Measurements from ENCODE around the gene ZNF573. TPM values are rescaled to one million over a fixed set of nuclear protein-coding genes. Genes with fewer than 3 reads are reported as not detected.

Gene ZNF573
- total RNA-seq, 1 donor, result 6.0 TPM

DNA sequence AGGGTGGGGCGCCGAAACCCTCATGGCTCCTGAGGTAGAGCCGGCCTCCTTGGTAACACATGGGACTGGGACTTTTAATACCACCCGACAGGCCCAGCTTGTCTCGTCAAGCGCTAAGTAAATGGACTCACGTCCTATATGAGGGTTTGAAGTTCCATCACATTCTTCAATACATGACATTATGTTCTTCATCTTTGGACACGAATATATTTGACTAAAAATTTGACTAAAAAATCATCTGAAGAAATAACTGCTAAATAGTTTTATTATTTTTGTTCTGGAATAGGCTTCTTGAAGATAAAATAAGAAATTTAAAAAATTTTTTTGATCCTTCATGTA is 59.5 kb downstream of the ZNF573 start:
- TF ChIP-seq, protein P1, sequence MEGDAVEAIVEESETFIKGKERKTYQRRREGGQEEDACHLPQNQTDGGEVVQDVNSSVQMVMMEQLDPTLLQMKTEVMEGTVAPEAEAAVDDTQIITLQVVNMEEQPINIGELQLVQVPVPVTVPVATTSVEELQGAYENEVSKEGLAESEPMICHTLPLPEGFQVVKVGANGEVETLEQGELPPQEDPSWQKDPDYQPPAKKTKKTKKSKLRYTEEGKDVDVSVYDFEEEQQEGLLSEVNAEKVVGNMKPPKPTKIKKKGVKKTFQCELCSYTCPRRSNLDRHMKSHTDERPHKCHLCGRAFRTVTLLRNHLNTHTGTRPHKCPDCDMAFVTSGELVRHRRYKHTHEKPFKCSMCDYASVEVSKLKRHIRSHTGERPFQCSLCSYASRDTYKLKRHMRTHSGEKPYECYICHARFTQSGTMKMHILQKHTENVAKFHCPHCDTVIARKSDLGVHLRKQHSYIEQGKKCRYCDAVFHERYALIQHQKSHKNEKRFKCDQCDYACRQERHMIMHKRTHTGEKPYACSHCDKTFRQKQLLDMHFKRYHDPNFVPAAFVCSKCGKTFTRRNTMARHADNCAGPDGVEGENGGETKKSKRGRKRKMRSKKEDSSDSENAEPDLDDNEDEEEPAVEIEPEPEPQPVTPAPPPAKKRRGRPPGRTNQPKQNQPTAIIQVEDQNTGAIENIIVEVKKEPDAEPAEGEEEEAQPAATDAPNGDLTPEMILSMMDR (IDR thresholded peaks at IDR 0.05; ENCODE audit: insufficient read depth, low read depth, low read length), result no peak
- no peak for DNase-seq (ENCODE audit: low read depth)
- peak overlapping the region; percentile 97 for H3K4me3 ChIP-seq (ENCODE audit: low read depth, low read length)

DNA sequence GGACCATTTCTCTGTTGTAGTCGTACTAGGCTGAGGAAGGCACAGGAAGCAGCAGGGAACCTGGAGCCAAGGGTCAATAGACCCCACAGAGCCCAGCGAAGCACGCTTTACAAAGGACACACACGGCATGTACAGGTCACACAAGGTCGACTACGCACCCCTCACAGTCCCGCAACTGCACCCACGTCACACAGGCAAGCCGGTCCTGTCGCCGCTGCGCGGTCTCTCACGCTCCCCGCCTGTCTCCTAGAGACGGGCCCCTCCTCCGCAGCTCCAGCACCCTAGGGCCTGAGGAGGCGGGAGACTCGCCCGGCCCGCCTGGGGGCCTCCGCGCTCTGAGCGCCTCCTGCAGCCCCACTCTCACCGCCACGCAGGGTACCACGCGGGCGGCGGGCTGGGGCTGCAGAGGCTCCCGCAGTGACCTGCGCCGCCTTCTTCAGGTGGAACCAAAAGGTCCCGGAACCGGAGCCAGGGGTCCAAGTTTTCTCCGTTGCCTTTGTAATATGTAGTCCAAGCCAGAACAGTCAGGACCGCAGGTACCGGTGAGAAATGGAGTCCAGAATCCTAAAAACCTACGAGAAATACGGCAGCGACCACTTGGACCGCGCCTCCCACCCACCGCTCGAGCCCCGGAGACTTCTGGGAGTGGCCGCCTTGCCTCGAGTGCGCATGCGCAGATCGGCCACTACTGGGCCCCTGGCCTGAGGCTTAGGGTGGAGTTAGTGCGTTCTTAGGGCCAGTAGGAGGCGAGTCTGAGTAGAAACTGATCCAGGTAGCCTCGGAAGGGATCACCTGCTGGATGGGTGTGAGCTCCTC is 60.1 kb downstream of the ZNF573 start, which contains the start of gene ZNF607:
ZNF607 (minus strand) TSS at position 651 of the 816 bp plus-strand sequence. CDS start 8,143 bp downstream, outside the sequence.
- TF ChIP-seq, protein P1 (IDR thresholded peaks at IDR 0.05; ENCODE audit: insufficient read depth, low read depth, low read length), result peak; percentile 72
- H3K4me3 ChIP-seq (ENCODE audit: low read depth, low read length), result peak within 1 kb of the TSS; percentile 97
- peak; percentile 89 for DNase-seq (ENCODE audit: low read depth)

DNA sequence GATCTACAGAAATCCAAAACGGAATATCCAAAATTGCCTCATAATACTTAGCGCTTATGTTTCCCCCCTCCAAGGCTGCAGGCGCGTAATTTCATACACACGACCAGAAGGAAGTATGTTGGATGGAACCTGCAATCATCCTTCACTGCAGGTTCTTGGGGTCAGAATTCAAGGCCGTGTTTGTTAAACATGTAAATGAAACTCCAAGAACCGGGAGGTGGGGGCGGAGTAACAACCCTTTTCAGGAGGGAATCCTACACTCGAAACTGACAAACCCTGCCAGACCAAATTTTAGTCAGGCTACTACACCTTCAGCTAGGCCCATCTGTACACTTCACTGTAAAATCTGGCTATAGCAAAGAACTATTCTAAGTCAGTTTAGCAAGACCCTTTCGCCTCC is 61.1 kb downstream of the ZNF573 start:
- no peak for DNase-seq (ENCODE audit: low read depth)
- H3K4me3 ChIP-seq (ENCODE audit: low read depth, low read length), result peak overlapping the region; percentile 97
- TF ChIP-seq, protein P1 (IDR thresholded peaks at IDR 0.05; ENCODE audit: insufficient read depth, low read depth, low read length), result no peak

DNA sequence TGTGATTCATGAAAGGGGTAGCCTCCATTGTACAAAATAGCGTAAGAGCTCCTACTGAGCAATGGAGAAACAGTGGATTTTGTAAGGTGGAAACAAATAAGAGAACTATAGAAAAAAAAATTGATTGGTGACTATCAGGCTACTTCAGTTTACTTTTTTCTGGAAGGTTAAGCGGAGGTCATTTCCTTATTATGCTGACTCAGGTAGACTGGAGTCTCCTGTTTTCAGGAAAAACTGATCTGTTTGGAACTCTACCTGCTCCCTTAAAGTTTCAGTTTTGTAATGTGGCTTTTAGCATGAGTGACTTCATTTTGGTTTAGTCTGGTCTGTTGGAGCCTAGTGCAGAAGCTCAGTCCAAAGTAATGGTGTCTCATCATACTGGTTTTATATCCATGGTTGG is 63.2 kb downstream of the ZNF573 start:
- no peak overlapping the region for H3K4me3 ChIP-seq (ENCODE audit: low read depth, low read length)
- no peak for DNase-seq (ENCODE audit: low read depth)
- TF ChIP-seq, protein P1 (IDR thresholded peaks at IDR 0.05; ENCODE audit: insufficient read depth, low read depth, low read length), result no peak

DNA sequence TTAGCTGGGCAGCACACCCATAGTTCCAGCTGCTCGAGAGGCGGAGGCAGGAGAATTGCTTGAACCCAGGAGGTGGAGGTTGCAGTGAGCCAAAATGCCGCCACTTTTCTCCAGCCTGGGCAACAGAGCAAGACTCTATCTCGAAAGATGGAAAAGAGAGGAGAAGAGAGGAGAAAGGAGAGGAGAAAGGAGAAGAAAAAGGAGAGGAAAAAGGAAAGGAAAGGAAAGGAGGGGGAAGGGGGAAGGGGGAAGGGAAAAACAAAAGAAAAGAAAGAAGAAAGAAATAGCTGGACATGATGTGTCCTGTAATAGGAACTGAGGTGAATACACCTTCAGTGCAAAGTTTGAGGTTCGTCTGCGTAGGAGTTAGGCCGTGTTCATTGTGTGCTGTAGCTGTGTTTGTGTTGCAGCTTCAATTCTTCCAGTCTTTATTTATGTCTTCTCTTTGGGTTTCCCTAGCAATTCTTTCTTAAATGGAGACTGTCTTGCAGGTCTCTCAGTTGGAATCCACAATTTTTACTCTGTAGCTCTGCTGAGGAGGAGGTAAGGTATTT is 73.3 kb downstream of the ZNF573 start:
- no peak overlapping the region for H3K4me3 ChIP-seq (ENCODE audit: low read depth, low read length)
- no peak for DNase-seq (ENCODE audit: low read depth)
- TF ChIP-seq, protein P1 (IDR thresholded peaks at IDR 0.05; ENCODE audit: insufficient read depth, low read depth, low read length), result no peak

DNA sequence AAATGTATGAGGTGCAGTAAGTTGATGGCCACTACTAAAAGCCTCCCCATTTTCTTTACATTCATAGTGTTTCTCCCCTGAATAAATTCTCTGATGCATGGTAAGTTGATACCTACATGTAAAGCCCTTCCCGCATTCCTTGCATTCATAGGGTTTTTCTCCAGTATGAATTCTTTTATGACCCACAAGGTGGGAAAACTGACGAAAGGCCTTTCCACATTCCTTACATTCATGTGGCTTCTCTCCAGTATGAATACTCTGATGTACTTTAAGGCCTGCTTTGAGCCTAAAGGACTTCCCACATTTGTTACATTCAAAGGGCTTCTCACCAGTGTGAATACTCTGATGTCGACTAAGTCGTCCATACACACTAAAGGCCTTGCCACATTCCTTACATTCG is 80.3 kb downstream of the ZNF573 start:
- H3K4me3 ChIP-seq (ENCODE audit: low read depth, low read length), result no peak overlapping the region
- TF ChIP-seq, protein P1 (IDR thresholded peaks at IDR 0.05; ENCODE audit: insufficient read depth, low read depth, low read length), result no peak
- no peak for DNase-seq (ENCODE audit: low read depth)

Measured in fibroblast of villous mesenchyme (primary cell).